K562 (cell line): Measurements from ENCODE around the gene GPR32. TPM values are rescaled to one million over a fixed set of nuclear protein-coding genes. Genes with fewer than 3 reads are reported as not detected.

Source experiments
- DNMT1 ChIP-seq: fragments of 450-650 bp; IDR thresholded peaks from 2 replicates; pipeline ENCODE4 v1.6.1; 2016; ENCODE audit warnings: antibody characterized with exemption, mild to moderate bottlenecking
- ESRRA ChIP-seq: fragments of 450-650 bp; IDR thresholded peaks from 2 replicates; pipeline ENCODE4 v1.6.1; 2014; ENCODE audit warnings: low read depth, mild to moderate bottlenecking, moderate library complexity, borderline replicate concordance
- ETV1 ChIP-seq: fragments of 450-650 bp; conservative IDR thresholded peaks from 2 replicates; pipeline ENCODE4 v1.6.1; 2016; ENCODE audit warnings: missing genetic modification characterization, control low read depth, low read depth, missing compliant biosample characterization
- GATAD2A ChIP-seq: fragments of 450-650 bp; IDR thresholded peaks from 2 replicates; pipeline ENCODE4 v1.6.1; 2017
- HDAC3 ChIP-seq: fragments of 450-650 bp; IDR thresholded peaks from 2 replicates; pipeline ENCODE4 v1.6.1; 2018; ENCODE audit warnings: borderline replicate concordance, mild to moderate bottlenecking, moderate library complexity; ENCODE audit not compliant: partially characterized antibody
- IFI16 ChIP-seq: fragments of 250-450 bp; sonication (Bioruptor Pico); IDR thresholded peaks from 2 replicates; pipeline ENCODE4 v2.1.2; 2022; ENCODE audit warnings: mild to moderate bottlenecking, inconsistent platforms
- MBD2 ChIP-seq: sonication (generic); IDR thresholded peaks from 2 replicates; pipeline ENCODE4 v1.6.1; 2016; ENCODE audit warnings: low read depth, borderline replicate concordance
- NR3C1 ChIP-seq: sonication (generic); formaldehyde crosslinking; IDR thresholded peaks from 2 replicates; pipeline ENCODE4 v1.8.1; 2022; ENCODE audit warnings: missing genetic modification reagents
- SREBF1 ChIP-seq: fragments of 150-350 bp; IDR thresholded peaks from 2 replicates; pipeline ENCODE4 v1.6.1; 2014; ENCODE audit warnings: antibody characterized with exemption, low read depth, low read length, borderline replicate concordance
- SREBF2 ChIP-seq: sonication (generic); formaldehyde crosslinking; IDR thresholded peaks from 2 replicates; pipeline ENCODE4 v1.4.0; 2020; ENCODE audit warnings: mild to moderate bottlenecking, missing genetic modification reagents
- SRF ChIP-seq, 2 experiments: fragments of 250-450, 450-650 bp in 1 of 2; sonication (Bioruptor Pico) in 1 of 2; sonication (generic) in 1 of 2; formaldehyde crosslinking; IDR thresholded peaks; 2 replicates each; pipeline versions ENCODE4 v1.5.0 to v1.5.1; 2020 to 2022; ENCODE audit warnings: mild to moderate bottlenecking in 1 of 2, missing genetic modification reagents in 1 of 2
- TAF9B ChIP-seq: fragments of 450-650 bp; IDR thresholded peaks from 2 replicates; pipeline ENCODE4 v1.6.1; 2018; ENCODE audit warnings: mild to moderate bottlenecking; ENCODE audit not compliant: partially characterized antibody
- TBL1XR1 ChIP-seq, 2 experiments: IDR thresholded peaks; 2 replicates each; pipeline ENCODE4 v1.6.1; 2012; ENCODE audit warnings: improper control_type of control experiment in 2 of 2, low read length in 2 of 2, mild to moderate bottlenecking in 1 of 2
- TSC22D4 ChIP-seq: fragments of 450-650 bp; IDR thresholded peaks from 2 replicates; pipeline ENCODE4 v1.6.1; 2016; ENCODE audit warnings: missing genetic modification characterization, missing biosample characterization, control low read depth
- VEZF1 ChIP-seq: fragments of 200-800 bp; sonication (Bioruptor generic); IDR thresholded peaks from 2 replicates; pipeline ENCODE4 v1.6.1; 2017; ENCODE audit warnings: missing genetic modification characterization, missing compliant biosample characterization
- ZBTB26 ChIP-seq: fragments of 450-650 bp; formaldehyde crosslinking; IDR thresholded peaks from 2 replicates; pipeline ENCODE4 v1.4.0; 2022; ENCODE audit warnings: missing genetic modification characterization
- ZFPM2 ChIP-seq: fragments of 250-450 bp; sonication (Bioruptor Pico); IDR thresholded peaks from 2 replicates; pipeline ENCODE4 v1.5.1; 2022; ENCODE audit warnings: mild to moderate bottlenecking
- ZNF217 ChIP-seq: sonication (generic); formaldehyde crosslinking; IDR thresholded peaks from 2 replicates; pipeline ENCODE4 v1.8.0; 2022; ENCODE audit warnings: mild to moderate bottlenecking, missing genetic modification reagents
- ZNF253 ChIP-seq: fragments of 250-450 bp; sonication (Bioruptor Pico); conservative IDR thresholded peaks from 2 replicates; pipeline ENCODE4 v1.6.1; 2021; ENCODE audit warnings: mild to moderate bottlenecking
- ZNF507 ChIP-seq: conservative IDR thresholded peaks from 2 replicates; pipeline ENCODE4 v1.6.1; 2017; ENCODE audit warnings: missing genetic modification characterization, missing compliant biosample characterization
- ZNF561 ChIP-seq: fragments of 450-650 bp; formaldehyde crosslinking; conservative IDR thresholded peaks from 2 replicates; pipeline ENCODE4 v1.4.0; 2020; ENCODE audit warnings: mild to moderate bottlenecking, moderate library complexity
- ZNF583 ChIP-seq: fragments of 250-450 bp; sonication (Bioruptor Pico); IDR thresholded peaks from 2 replicates; pipeline ENCODE4 v1.4.0; 2020
- polyA plus RNA-seq, 8 experiments: library from polyadenylated mRNA; depleted of rRNA in 4 of 8; stranded (reverse) in 5 of 8; unstranded in 3 of 8; fragments of >200 nt; fragmentation: Nextera tagmentation in 2 of 8; fragmentation: Illumina TruSeq in 1 of 8; extraction: Ambion mirVana in 2 of 8; extraction: Trizol in 1 of 8; gene quantifications; 2 replicates each; pipeline versions ENCODE4 v1.2.1 to v1.2.3, GENCODE V29; 2011 to 2014; ENCODE audit warnings: inconsistent platforms in 1 of 8, missing spikeins in 1 of 8
- total RNA-seq, 7 experiments: library from RNA; depleted of rRNA in 6 of 7; stranded (reverse); fragments of >200 nt in 6 of 7; fragmentation: Illumina TruSeq in 2 of 7; extraction: Trizol in 2 of 7; gene quantifications; 2 replicates each; pipeline versions ENCODE4 v1.2.1 to v1.2.3, GENCODE V29; 2011 to 2021; ENCODE audit warnings: low replicate concordance in 1 of 7
- TF ChIP-seq, protein P1 (sequence below): IDR thresholded peaks from 2 replicates; pipeline ENCODE4 v1.6.1; 2011; ENCODE audit not compliant: insufficient read length; ENCODE audit errors: extremely low read depth
- TF ChIP-seq, protein P2 (sequence below): fragments of 450-650 bp; formaldehyde crosslinking; conservative IDR thresholded peaks from 2 replicates; pipeline ENCODE4 v1.4.0; 2022; ENCODE audit warnings: mild to moderate bottlenecking, missing genetic modification characterization

The GPR32 gene
- total and polyA plus RNA-seq, 9 of the 15 experiments (the other 6 are each of a cell fraction or from before 2014, with no cell fraction given) = not detected

DNA sequence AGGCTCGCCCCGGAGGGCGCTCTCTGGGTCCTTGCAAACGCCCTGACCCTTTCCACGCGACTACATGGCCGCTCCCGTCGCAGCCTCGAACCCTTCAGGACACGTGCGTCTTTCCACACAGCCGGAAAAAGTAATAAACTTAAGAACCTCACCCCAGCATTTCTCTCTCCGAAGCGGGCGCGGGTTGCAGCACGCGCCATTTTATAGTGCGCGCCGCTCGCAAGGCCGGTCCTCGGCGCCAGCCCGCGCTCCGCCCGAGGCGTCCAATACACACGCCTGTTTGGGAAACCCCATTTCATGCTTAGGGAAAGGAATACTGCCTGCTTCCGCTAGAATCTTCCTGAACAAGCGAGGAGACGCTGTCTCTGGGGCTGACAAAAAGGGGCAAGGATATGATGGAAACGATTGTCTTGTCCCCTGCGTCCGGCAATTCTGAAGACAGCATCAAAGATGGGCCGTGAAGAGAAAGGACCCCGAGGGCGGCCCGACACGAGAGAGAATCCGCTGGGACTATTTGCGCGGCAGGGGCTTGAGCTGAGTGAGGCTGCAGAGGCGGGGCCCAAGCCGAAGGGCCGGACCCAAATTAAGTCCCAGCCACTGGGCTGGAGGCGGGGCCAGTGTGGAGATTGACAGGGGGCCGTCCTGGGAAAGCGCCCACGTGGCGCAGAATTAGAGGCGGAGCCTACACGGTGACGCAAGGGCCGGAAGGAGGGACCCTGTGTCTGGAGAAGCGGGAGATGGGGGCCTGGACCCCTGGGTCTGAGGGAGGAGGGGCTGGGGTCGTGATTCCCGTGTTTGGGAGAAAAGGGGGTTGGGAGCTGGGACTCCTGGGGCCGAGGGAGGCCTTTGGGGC lies 34.4 kb downstream of the GPR32 start (continued):
- TF ChIP-seq VEZF1 (CRISPR knock-in tag) (peak; percentile 73), TAF9B (peak; percentile 95), ZBTB26 (0 out of 2 replicates have a peak, but pooled peaks have one; percentile 59), ETV1 (tag) (peak; percentile 92), TSC22D4 (tag) (no peak), ESRRA (no peak; the same call in none of the 2 replicates), NR3C1 (no peak), ZNF217 (CRISPR knock-in tag) (no peak), ZNF507 (no peak), GATAD2A (peak; percentile 66; the same call in 1 of the 2 replicates), SRF (CRISPR knock-in tag; IDR thresholded peaks at IDR 0.05) (peak in 1 of 2 experiments; percentile 67; a peak in 1 of 4 replicates), ZNF583 (CRISPR knock-in tag) (0 out of 2 replicates have a peak, but pooled peaks have one; percentile 59), ZNF253 (CRISPR knock-in tag) (no peak), SREBF2 (CRISPR knock-in tag) (no peak), SREBF1 (no peak), ZFPM2 (CRISPR knock-in tag) (no peak), TBL1XR1 (IDR thresholded peaks at IDR 0.05; ENCODE audit: low read length in 2 of 2) (0 out of 4 replicates have a peak, but pooled peaks of 1 of the 2 experiments have one; percentile 43), MBD2 (peak; percentile 82), HDAC3 (peak; percentile 65), ZNF561 (no peak), DNMT1 (no peak), IFI16 (CRISPR knock-in tag) (no peak)
- TF ChIP-seq, protein P1, sequence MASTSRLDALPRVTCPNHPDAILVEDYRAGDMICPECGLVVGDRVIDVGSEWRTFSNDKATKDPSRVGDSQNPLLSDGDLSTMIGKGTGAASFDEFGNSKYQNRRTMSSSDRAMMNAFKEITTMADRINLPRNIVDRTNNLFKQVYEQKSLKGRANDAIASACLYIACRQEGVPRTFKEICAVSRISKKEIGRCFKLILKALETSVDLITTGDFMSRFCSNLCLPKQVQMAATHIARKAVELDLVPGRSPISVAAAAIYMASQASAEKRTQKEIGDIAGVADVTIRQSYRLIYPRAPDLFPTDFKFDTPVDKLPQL = peak; percentile 87
- TF ChIP-seq, protein P2, sequence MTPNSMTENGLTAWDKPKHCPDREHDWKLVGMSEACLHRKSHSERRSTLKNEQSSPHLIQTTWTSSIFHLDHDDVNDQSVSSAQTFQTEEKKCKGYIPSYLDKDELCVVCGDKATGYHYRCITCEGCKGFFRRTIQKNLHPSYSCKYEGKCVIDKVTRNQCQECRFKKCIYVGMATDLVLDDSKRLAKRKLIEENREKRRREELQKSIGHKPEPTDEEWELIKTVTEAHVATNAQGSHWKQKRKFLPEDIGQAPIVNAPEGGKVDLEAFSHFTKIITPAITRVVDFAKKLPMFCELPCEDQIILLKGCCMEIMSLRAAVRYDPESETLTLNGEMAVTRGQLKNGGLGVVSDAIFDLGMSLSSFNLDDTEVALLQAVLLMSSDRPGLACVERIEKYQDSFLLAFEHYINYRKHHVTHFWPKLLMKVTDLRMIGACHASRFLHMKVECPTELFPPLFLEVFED (CRISPR knock-in tag) = 0 out of 2 replicates have a peak, but pooled peaks have one; percentile 36
